ENCODE data around the gene GRWD1.

- no peak for TF ChIP-seq CTCF (IDR thresholded peaks at IDR 0.05 in 2 of 3, conservative IDR thresholded peaks at IDR 0.05 in 1 of 3; ENCODE audit: control insufficient read depth in 2 of 3, extremely low read depth in 1 of 3, insufficient read depth in 1 of 3, low read depth in 3 of 3, low read length in 3 of 3)
- TF ChIP-seq KDM1A (IDR thresholded peaks at IDR 0.05; ENCODE audit: borderline replicate concordance), result no peak
Measured at GRCh38 chr19:48455171-48455907, 9.6 kb downstream of the GRWD1 start, which contains the start of gene KCNJ14.

All from GM12878 (cell line).